Cortex of kidney (tissue), 1 donor: ENCODE measurements around the gene JPH4.
"Not testable (repeated sequence)": the region's sequence is repeated elsewhere in the genome, so short reads cannot be mapped to it uniquely, and the experiment has no call there.

ENCODE experiments used
- DNase-seq: peaks from one replicate; lab custom pipeline; 2025; lab: John Stamatoyannopoulos, UW

The JPH4 gene

GRCh38 chr14:23608454-23608853, 29.9 kb upstream of the JPH4 start:
- no peak for DNase-seq

DNA sequence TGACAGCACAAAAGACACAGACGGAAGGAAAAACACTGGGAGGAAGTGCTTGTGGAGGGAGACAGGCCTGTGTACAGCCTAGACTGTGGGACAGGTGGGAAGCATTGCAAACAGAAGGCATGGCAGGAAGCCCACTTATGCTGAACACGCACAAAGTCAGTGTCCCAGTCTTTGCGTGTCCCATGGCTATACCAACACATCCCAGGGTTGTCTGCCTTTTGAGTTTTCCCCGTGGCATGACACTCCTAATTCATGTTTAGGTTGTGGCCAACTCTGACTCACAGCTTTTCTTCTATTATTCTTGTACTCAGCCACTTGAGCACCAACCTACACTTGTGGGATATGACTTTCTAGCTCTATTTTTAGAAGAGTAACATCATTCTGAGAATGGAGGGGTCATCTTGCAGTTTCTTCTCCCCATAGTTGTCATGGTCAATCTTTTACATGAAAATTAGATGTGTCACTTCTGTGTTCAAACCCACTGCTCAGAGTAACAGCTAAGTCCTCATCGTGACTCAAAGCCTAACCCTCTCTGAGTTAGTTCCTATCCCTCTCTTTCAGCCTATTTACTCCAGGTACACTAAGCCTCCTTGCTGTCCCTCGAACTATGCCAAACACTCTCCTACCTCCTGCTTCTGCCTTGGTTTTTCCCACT, 27.5 kb upstream of the JPH4 start:
- no peak for DNase-seq

GRCh38 chr14:23604675-23605170, 26.1 kb upstream of the JPH4 start:
- no peak for DNase-seq

DNA sequence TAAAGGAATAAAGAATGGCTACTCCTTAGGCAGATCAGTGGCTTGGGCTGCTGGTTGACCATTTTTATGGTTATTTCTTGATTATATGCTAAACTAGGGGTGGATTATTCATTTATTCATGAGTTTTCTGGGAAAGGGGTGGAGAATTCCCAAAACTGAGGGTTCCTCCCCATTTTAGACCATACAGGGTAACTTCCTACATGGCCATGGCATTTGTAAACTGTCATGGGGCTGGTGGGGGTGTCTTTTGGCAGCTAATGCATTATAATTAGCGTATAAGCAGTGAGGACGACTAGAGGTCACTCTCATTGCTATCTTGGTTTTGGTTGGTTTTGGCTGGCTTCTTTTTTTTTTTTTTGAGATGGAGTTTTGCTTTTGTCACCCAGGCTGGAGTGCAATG, 25.6 kb upstream of the JPH4 start:
- no peak for DNase-seq

DNA sequence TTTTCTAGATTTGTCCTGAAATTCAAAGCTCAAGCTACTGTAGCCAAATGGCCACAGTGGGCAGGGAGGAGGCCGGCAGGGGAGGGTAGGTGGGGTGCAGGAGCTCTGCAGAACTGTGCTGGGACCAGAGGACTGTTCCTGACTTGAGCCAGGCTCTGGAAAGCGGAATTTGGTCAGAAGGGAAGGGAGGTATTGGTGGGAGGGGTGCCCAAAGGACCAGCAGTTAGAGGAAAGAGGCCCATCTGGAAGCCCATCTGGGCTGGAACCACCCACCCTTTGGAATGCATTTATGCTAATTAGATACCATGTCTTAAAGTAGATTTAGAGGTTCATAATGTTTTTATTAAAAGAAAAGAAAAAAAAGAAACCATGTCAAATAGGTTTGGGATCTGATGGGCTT, 24.5 kb upstream of the JPH4 start:
- DNase-seq: no peak

DNA sequence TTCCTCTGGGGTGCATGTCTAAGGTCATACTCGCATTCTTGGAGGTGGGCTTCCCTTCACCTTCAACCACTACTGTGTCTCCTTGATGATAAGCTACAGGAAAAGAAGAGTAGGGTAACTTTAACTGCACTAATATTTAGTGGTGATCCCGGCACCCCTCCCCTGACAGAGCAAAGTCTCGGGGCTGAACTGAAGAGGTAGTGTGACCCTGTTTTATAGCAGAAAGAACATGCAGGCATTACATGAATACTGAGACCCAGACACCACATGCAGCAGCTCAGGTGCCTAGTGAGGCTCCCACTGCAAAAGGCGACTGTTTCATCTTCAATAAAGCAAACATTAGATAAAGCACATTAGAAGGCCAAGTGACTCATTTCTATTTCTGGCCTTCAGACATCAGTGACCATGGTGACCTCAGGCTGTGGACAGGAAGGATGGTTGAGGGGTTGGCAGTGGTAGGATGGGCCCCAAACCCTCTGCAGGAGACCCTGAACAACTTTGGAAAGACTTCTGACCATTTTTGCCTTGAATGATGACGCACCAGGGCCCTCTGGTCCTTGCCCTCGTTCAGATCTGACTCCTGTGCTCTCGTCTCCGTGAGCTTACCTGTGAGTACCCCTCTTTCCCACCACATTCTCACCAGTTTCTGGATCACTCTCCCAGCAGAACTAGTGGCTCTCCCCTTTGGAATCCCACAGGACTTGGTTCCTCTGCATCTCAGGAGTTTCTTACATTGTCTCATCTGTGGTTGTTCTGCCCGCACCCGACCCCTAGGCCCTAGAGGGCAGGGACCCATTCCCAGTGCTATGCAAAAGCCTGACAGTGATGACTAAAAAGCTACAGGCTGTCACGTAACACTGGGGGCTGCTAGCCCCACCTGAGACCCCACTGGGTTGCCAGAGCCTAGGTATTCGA, 23.8 kb upstream of the JPH4 start:
- no peak for DNase-seq

DNA sequence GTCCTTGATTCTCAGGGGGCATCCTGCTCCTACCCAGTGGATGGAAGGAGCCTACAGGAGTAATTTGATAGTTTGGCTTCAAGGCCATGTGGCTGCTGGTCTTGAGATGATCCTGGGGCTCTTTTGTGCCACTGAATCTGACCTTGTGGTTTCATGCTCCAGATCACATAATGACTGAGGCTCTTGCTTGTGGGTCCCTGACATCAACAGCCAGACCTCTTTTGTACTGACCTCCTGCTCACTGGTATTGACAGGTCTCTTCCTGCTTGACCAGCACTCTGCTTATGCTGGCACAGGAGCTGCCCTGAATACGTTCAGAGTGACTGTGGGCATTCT, 23.2 kb upstream of the JPH4 start:
- no peak for DNase-seq

DNA sequence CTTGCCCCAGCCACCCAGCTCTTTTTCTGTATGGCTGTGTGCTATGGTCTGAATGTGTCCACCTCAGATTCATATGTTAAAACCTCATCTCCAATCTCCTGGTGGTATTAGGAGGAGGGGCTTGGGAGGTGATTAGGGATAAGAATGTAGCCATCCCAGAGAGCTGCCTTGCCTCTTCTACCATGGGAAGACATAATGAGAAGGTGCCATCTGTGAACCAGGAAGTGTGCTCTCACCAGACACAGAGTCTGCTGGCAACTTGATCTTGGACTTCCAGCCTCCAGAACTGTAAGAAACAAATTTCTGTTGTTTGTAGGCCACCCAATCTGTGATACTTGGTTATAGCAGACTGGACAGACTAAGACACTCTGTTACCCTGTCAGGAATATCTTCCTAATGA, 22.8 kb upstream of the JPH4 start:
- DNase-seq: no peak

DNA sequence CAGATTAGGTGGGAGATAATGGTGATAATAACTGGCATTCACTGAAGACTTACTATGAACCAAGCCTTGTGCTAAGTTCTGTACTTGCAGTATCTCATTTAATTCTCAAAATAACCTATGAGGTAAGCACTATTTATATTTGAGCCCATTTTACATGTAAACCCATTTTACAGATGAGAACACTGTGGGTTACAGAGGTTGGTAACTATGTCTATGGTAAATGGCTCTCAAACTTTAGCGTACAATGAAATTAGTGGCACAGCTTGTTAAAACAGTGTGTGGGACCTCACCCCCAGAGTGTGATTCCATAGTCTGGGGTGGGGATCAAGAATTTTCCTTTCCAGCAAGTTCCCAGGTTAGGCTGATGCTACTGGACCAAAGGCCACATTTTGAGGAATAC, 22.2 kb upstream of the JPH4 start:
- no peak for DNase-seq

GRCh38 chr14:23600322-23600707, 21.7 kb upstream of the JPH4 start:
- DNase-seq: no peak

GRCh38 chr14:23594191-23594590, 15.6 kb upstream of the JPH4 start:
- not testable (repeated sequence) for DNase-seq

DNA sequence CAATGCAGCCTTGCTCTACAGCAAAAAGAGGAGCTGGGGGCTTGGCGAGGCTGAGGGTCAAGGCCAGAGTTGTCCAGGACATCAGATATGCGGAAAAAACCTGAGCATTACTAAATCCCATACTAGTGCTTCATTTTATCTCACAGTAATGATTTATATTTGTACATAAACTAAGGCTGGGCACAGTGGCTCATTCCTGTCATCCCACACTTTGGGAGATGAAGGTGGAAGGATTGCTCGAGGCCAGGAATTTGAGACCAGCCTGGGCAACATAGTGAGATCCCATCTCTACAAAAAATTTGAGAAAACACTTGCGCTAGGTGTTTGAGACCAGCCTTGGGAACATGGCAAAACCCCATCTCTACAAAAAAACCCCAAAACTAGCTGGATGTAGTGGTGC, 11.6 kb upstream of the JPH4 start:
- DNase-seq: no peak

DNA sequence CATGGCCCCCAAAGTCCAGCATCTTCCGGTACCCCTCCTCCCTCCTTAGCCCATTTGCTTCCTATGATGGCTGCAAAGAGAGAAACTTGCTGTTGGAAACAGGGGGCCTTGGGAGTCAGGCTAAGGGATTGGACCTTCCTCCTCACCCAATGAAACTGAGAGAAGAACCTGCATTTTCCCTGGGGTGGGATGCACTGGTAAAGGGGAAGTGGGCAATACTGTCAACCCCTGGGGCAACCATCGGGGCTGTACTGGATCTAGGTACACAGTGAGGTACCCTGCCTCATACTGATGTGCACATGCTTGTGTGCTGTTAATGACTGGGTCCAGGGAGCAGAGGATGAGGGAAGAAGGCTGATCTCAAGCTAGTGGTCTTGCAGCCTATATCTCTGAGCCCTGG, 11.0 kb upstream of the JPH4 start:
- no peak for DNase-seq

DNA sequence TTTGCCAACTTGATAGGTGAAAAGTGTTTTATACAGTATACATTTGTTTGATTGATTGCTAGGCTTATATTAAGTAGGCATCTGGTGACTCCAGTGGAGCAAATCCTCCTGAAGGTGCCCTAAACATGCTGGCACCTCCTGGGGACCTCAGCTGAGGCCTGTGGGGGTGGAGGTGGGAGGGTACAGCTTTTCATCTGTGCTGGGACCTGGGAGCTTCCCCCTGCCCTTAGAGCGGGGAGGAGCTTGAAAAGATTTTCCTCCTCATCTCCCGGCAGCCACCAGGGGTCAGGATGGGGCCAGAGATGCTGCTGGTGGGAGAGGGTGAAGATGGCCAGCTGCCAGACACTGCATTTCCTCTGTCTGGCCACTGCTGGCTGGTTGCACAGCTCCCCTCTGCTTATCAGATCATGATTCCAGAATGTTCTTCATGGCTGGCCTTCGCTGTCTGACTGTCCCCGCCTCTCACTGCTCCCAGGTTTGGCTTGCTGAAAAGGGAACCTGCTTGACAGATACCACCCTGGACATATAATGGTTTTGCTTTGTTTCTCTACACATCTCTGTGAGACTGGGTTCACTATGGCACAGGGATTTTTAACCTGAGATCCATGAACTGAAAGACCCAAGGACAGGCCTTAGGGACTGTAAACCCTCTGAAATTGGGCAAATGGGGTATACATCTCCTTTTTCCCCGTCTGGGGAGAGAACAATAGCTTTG, 10.5 kb upstream of the JPH4 start:
- DNase-seq: no peak

DNA sequence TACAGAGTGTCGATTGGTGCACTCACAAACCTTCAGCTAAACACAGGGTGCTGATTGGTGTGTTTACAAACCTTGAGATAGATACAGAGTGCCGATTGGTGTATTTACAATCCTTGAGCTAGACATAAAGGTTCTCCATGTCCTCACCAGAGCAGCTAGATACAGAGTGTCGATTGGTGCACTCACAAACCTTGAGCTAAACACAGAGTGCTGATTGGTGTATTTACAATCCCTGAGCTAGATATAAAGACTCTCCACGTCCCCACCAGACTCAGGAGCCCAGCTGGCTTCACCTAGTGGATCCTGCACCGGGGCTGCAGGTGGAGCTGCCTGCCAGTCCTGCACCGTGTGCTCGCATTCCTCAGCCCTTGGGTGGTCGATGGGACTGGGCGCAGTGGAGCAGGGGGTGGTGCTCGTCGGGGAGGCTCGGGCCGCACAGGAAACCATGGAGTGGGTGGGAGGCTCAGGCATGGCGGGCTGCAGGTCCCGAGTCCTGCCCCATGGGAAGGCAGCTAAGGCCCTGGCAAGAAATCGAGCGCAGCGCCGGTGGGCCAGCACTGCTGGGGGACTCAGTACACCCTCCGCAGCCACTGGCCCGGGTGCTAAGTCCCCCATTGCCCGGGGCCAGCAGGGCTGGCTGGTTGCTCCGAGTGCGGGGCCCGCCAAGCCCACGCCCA, 6.1 kb upstream of the JPH4 start:
- not testable (repeated sequence) for DNase-seq

DNA sequence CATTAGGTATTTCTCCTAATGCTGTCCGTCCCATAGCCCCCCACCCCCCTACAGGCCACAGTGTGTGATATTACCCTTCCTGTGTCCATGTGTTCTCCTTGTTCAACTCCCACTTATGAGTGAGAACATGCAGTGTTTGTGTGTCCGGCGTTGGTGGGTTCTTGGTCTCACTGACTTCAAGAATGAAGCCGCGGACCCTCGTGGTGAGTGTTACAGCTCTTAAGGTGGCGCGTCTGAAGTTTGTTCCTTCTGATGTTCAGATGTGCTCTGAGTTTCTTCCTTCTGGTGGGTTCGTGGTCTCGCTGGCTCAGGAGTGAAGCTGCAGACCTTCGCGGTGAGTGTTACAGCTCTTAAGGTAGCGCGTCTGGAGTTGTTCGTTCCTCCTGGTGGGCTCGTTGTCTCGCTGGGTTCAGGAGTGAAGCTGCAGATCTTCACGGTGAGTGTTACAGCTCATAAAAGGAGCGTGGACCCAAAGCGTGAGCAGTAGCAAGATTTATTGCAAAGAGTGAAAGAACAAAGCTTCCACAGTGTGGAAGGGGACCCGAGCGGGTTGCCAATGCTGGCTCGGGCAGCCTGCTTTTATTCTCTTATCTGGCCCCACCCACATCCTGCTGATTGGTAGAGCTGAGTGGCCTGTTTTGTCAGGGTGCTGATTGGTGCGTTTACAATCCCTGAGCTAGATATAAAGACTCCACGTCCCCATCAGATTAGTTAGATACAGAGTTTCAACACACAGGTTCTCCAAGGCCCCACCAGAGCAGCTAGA, 5.4 kb upstream of the JPH4 start:
- not testable (repeated sequence) for DNase-seq

DNA sequence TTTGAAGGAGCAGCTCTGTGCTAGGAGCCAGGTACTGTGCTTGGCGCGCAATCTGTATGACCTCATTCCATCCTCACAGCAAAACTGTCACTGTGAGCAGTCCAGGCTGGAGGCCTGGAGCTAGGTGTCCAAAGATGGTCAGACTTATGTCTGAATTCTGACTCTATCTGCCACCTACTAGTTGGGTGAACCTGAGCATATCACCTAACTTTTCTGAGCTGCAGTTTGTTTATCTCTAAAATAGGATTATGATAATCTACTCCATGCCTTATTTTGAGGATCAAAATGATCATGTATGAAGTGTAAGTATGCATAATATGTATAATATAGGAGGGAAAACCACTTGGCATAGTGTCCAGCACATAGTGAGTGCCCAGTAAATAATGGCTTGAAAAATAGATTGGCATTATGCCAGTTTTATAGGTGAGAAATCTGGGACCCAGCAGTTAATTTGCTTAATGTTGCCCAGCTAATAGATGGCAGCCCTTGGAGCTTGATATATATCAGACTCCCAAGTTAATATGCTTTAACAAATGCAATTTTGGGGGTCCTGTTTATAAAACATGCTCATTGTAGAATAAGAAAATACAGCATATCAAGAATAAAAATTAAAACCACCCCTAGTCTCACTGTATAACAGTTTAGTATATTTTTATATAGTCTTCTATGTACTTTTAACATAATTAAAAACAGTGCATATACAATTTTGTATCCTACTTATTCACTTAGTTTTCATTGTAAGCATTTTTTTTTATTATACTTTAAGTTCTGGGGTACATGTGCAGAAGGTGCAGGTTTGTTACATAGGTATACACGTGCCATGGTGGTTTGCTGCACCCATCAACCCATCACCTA, 4.5 kb upstream of the JPH4 start:
- DNase-seq: no peak

DNA sequence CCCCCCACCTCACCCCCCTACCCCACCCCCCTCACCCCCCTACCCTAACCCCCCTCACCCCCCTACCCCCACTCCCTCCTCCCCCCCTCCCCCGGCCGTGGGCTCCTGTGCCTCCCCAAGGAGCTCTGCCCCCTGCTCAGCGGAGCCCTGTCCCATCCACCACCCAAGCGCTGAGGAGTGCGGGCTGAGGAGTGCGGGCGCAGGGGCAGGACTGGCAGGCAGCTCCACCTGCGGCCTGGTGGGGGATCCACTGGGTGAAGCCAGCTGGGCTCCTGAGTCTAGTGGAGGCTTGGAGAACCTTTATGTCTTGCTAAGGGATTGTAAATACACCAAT, 2.3 kb upstream of the JPH4 start:
- no peak for DNase-seq

- DNase-seq: no peak
Observed at GRCh38 chr14:23580152-23580926, 1.7 kb upstream of the JPH4 start.

DNA sequence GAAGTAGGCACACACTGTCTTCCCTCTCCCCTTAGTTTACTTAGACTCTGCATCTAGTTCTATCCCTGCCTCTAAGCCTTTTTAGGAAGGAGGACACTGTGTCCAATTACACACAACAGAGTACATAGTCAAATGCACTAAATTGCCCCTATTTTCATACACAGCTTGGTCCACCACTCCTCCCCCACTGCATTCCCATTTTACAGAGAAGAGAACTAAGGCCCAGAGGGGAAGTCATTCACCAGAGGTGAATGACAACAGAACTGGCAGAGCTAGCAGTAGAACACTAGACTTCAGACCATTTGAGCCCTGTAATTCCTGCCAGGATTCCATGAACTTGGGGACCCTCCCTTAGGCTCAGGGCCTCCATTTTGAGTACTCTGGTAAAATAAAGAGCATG, 1.1 kb upstream of the JPH4 start:
- DNase-seq: no peak
